ENCODE data around the gene NEUROD2.

GRCh38 chr17:39641883-39642282, 34.2 kb upstream of the NEUROD2 start:
- TF ChIP-seq CTCF (conservative IDR thresholded peaks at IDR 0.05; ENCODE audit: low read depth, low read length) (no peak), EZH2 (IDR thresholded peaks at IDR 0.05; ENCODE audit: low read length, unreplicated experiment) (no peak)

Measured in PC-3 (cell line).